ENCODE data around the gene BTBD7. TPM values are rescaled to one million over a fixed set of nuclear protein-coding genes. Genes with fewer than 3 reads are reported as not detected.
"Not testable (repeated sequence)": the region's sequence is repeated elsewhere in the genome, so short reads cannot be mapped to it uniquely, and the experiment has no call there.

Gene BTBD7
- total and polyA plus RNA-seq, 2 of the 4 experiments (the other 2 are of a cell fraction): 11.9 to 30.5 TPM

- H2BK20ac ChIP-seq (ENCODE audit: low read depth, low read length); intact Hi-C loops (cut with micrococcal nuclease); H3K9ac ChIP-seq (ENCODE audit: low read depth, low read length); H3K4ac ChIP-seq (ENCODE audit: low read depth, low read length); H2AK5ac ChIP-seq (ENCODE audit: low read depth, low read length); H2BK5ac ChIP-seq (ENCODE audit: low read depth, low read length, poor library complexity, severe bottlenecking); H4K8ac ChIP-seq (ENCODE audit: low read depth in 2 of 2, low read length in 2 of 2); H2BK120ac ChIP-seq (ENCODE audit: low read depth, low read length); H4K91ac ChIP-seq (ENCODE audit: insufficient read depth, low read depth, low read length); H4K5ac ChIP-seq (ENCODE audit: low read depth, low read length); H3K27ac ChIP-seq (ENCODE audit: insufficient read depth, low read length); H3K36me3 ChIP-seq (ENCODE audit: control insufficient read depth, insufficient read depth, low read length); H3K4me1 ChIP-seq (ENCODE audit: control insufficient read depth, insufficient read depth, low read length); H3K14ac ChIP-seq (replicated peaks; ENCODE audit: low read depth, low read length); H3K56ac ChIP-seq (ENCODE audit: extremely low read depth, insufficient read depth, low read length); H2BK15ac ChIP-seq (ENCODE audit: low read depth, low read length); H2AFZ ChIP-seq (replicated peaks; ENCODE audit: low read length, poor library complexity); H3K4me2 ChIP-seq (ENCODE audit: low read depth, low read length); BruUV-seq (replicated peaks); H4K20me1 ChIP-seq (ENCODE audit: insufficient read depth, low read length); dilution Hi-C loops (cut with HindIII; ENCODE audit: low sequenced_read_pairs, unreplicated experiment); H3K23ac ChIP-seq (ENCODE audit: low read depth, low read length); H3K4me3 ChIP-seq (ENCODE audit: insufficient read depth, low read depth, low read length); H3K27me3 ChIP-seq (ENCODE audit: control insufficient read depth, insufficient read depth, low read length); CTCF ChIA-PET; DNase-seq; H3K9me1 ChIP-seq (ENCODE audit: insufficient read depth, low read length); H3K79me1 ChIP-seq (ENCODE audit: low read depth in 1 of 2, low read length in 2 of 2); H3K18ac ChIP-seq (ENCODE audit: low read depth, low read length); ATAC-seq (ENCODE audit: low read depth); H3K9me3 ChIP-seq (ENCODE audit: control insufficient read depth, insufficient read depth, low read length); H2AK9ac ChIP-seq (replicated peaks; ENCODE audit: low read depth, low read length, poor library complexity); in situ Hi-C loops (cut with MboI; ENCODE audit: low sequenced_read_pairs): not testable (repeated sequence)
- 85% methylated on average over 4 of the region's 6 CpGs; no CpG with 5 or more reads in 1 of the 2 experiments for WGBS, 2 experiments (ENCODE audit: extremely low coverage in 2 of 2, insufficient read length in 1 of 2)
- POLR2A ChIA-PET (ENCODE audit: unreplicated experiment): interaction anchor here (0.7 kb wide), 1 partner anchor 123 kb away, joined by 18 read pairs; no protein-coding TSS in a partner anchor
Observed at GRCh38 chr14:93354873-93355272, 22.0 kb upstream of the BTBD7 start.

Measured in IMR-90 (cell line).